LNCAP (cell line): ENCODE results near the gene OSBP2.

ENCODE experiments used
- CTCF ChIP-seq: fragments of 450-650 bp; IDR thresholded peaks from 2 replicates; pipeline ENCODE4 v1.5.1; 2017; ENCODE audit warnings: mild to moderate bottlenecking

Gene OSBP2

GRCh38 chr22:30652852-30653251, 41.8 kb upstream of the OSBP2 start:
- TF ChIP-seq CTCF = no peak

GRCh38 chr22:30654361-30654760, 40.3 kb upstream of the OSBP2 start:
- TF ChIP-seq CTCF = no peak

GRCh38 chr22:30655532-30655931, 39.1 kb upstream of the OSBP2 start:
- no peak for TF ChIP-seq CTCF

- no peak for TF ChIP-seq CTCF
These were observed 32.6 kb upstream of the OSBP2 start for GRCh38 chr22:30662040-30662439.

- no peak for TF ChIP-seq CTCF
These were observed 29.9 kb upstream of the OSBP2 start for GRCh38 chr22:30664798-30665197.

- TF ChIP-seq CTCF = no peak
These were observed 29.4 kb upstream of the OSBP2 start for GRCh38 chr22:30665266-30665665.

GRCh38 chr22:30665786-30666185, 28.9 kb upstream of the OSBP2 start:
- TF ChIP-seq CTCF = no peak

- no peak for TF ChIP-seq CTCF
These were observed 27.6 kb upstream of the OSBP2 start for GRCh38 chr22:30667107-30667493.
